Kidney epithelial cell (primary cell): ENCODE results near the gene RCAN2. TPM values are rescaled to one million over a fixed set of nuclear protein-coding genes. Genes with fewer than 3 reads are reported as not detected.

Experiments used
- DNase-seq: peaks from one replicate; pipeline ENCODE4 v3.0.0-alpha.2; 2010; ENCODE audit warnings: low read depth
- H3K27me3 ChIP-seq: 2 replicates; pipeline ENCODE4 v1.6.0; 2011; ENCODE audit warnings: low read length; ENCODE audit not compliant: control insufficient read depth, insufficient read depth
- H3K36me3 ChIP-seq: 2 replicates; pipeline ENCODE4 v1.5.1; 2011; ENCODE audit warnings: low read length; ENCODE audit not compliant: control insufficient read depth, insufficient read depth
- H3K4me3 ChIP-seq: 2 replicates; pipeline ENCODE4 v1.5.1; 2011; ENCODE audit warnings: low read depth, mild to moderate bottlenecking, control low read depth, low read length
- total RNA-seq: library from RNA; depleted of rRNA; stranded (reverse); fragments of >200 nt; gene quantifications from 2 replicates; pipeline ENCODE4 v1.2.3, GENCODE V29; 2015
- TF ChIP-seq, protein P1 (sequence below): IDR thresholded peaks from 2 replicates; pipeline ENCODE4 v1.5.1; 2011; ENCODE audit warnings: mild to moderate bottlenecking, moderate library complexity, low read length, control low read depth, inconsistent platforms; ENCODE audit not compliant: insufficient read depth, poor library complexity, severe bottlenecking

The RCAN2 gene
- total RNA-seq, 1 donor from 2014 or later, result 6.2 TPM

DNA sequence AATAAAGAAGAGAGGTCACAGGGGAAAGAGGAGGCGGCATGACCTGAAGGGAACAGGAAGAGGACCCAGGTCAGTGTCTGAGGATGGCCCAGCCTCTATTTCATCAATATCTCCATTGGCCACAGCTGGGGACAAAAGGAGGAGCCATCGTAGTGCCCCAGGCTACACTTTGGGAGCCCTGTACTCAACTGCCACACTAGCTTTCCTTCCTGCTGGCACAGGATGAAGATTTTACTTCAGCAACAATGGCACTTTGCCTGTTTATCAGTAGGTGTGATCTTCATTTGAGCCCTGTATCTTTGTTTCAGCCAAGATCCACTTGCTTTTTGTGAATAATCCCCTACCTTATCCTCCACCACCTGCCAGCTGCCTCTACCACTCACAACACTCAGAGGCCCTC lies 35.4 kb upstream of the RCAN2 start:
- DNase-seq, result no peak
- TF ChIP-seq, protein P1, sequence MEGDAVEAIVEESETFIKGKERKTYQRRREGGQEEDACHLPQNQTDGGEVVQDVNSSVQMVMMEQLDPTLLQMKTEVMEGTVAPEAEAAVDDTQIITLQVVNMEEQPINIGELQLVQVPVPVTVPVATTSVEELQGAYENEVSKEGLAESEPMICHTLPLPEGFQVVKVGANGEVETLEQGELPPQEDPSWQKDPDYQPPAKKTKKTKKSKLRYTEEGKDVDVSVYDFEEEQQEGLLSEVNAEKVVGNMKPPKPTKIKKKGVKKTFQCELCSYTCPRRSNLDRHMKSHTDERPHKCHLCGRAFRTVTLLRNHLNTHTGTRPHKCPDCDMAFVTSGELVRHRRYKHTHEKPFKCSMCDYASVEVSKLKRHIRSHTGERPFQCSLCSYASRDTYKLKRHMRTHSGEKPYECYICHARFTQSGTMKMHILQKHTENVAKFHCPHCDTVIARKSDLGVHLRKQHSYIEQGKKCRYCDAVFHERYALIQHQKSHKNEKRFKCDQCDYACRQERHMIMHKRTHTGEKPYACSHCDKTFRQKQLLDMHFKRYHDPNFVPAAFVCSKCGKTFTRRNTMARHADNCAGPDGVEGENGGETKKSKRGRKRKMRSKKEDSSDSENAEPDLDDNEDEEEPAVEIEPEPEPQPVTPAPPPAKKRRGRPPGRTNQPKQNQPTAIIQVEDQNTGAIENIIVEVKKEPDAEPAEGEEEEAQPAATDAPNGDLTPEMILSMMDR, result no peak
- no peaks in the 10 kb centered on the region for H3K36me3 ChIP-seq

DNA sequence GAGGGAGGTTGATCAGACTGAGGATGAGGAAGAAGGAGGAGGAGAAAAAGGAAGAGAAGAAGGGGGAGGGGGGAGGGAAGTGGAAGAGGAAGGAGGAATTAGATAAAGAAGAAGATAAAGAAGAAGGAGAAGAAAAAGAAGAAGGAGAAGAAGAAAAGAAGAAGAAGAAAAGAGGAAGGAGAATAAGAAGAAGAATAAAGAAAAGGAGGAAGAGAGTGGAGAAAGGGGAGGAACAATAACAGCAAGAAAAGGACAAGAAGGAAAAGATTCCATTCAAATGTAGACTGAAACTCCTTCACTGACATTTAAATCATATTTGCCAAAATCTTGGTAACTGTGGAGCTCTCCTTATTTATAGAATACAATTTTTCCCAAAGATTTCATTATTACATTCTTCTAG lies 34.3 kb upstream of the RCAN2 start:
- H3K36me3 ChIP-seq, result no peaks in the 10 kb centered on the region
- H3K27me3 ChIP-seq, result no peaks in the 10 kb centered on the region
- no peak overlapping the region for H3K4me3 ChIP-seq
- DNase-seq, result no peak
- TF ChIP-seq, protein P1, result no peak

More for the DNA sequence above, 35.4 kb upstream of the RCAN2 start:
- Histone ChIP-seq H3K27me3 (no peaks in the 10 kb centered on the region), H3K4me3 (no peak overlapping the region)

DNA sequence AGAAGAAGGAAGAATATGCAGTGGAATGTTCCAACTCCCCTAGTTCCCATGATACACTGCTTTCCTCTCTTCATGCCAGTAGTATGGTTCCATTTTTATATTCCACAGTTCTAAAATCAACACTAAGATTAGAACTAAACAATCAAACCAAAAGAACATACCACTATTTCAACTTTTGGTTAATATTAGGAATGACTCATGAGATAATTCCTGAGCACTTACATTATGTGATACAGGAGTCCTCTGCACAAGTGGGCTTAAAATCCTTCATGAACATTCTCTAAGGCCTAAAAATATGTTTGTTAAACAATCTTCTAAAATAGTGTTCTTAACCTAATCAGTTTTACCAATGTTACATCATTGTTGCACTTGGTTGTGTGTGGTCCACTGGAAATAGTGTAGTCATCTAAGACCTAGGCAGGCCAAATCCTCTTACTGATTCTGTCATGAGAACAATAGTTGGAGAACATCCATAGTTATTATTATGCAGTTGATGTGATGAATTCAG lies 30.3 kb upstream of the RCAN2 start:
- no peak for DNase-seq
- TF ChIP-seq, protein P1, result no peak
- H3K4me3 ChIP-seq, result no peak overlapping the region
- H3K27me3 ChIP-seq, result no peaks in the 10 kb centered on the region
- no peaks in the 10 kb centered on the region for H3K36me3 ChIP-seq

DNA sequence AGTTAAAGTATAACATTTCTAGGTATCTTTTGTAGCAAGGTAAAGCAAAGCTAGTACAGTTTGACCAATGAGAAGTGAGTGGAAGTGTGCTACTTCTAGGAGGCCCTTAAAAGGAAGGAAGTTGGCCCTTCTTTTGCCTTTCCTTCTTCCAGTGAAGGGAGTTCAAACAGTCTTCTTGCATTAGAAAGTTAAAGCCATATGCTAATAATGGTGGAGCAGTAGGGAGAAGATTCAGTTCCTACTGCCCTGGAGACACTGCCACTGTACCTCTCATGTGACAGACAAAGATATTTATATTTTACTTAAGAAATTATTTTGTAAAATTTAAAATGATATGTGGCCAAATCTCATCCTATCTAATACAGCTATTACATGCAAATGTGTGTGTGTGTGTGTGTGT lies 26.0 kb upstream of the RCAN2 start:
- TF ChIP-seq, protein P1, result no peak
- DNase-seq, result no peak
- no peak overlapping the region for H3K4me3 ChIP-seq
- H3K36me3 ChIP-seq, result no peaks in the 10 kb centered on the region
- H3K27me3 ChIP-seq, result no peaks in the 10 kb centered on the region

DNA sequence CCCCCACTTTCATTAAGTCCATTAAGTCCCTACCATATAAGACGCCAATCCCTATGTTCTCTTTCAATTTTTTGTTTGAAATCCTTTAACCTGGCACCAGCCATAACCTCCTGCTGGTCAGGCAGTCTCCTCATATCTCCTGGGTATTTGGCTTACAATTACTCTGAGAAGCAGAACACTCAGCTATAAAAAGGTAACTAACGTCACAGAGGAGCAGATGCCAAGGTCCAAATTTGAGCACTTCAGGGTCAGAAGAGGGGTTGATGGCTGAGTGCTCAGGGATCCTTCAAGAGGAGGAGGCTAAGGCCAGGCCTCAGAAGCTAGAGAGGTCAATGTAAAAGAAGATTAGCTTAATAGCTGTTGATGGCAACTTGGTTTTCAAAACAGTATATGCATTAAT lies 22.3 kb upstream of the RCAN2 start:
- DNase-seq, result no peak
- TF ChIP-seq, protein P1, result no peak
- Histone ChIP-seq H3K27me3 (no peaks in the 10 kb centered on the region), H3K36me3 (no peaks in the 10 kb centered on the region), H3K4me3 (no peak overlapping the region)

DNA sequence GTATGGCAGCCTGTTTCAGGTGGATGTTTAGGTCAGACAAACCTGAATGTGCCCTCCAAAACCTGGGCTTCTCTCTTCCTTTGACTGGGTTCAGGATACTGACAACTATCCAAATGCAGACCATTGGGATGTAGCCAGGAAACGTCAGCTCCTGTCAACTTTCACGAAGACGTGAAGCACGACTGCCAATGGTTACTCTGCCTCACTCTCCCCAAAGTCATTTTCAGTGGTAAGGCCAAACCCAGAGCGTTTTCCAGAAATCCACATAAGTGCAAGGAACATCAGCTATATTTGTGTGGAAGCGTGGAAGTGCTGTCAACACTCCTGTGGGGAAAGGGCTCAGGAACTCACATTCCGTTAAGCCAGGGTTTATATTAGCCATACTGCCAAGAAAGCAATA lies 20.1 kb upstream of the RCAN2 start:
- DNase-seq, result no peak
- H3K36me3 ChIP-seq, result no peaks in the 10 kb centered on the region

More for the DNA sequence above, 20.1 kb upstream of the RCAN2 start:
- TF ChIP-seq, protein P1, result no peak
- Histone ChIP-seq H3K27me3 (no peaks in the 10 kb centered on the region), H3K4me3 (no peak overlapping the region)
